Endodermal cell (in vitro differentiated cells): Measurements from ENCODE around the gene TACC2. TPM values are rescaled to one million over a fixed set of nuclear protein-coding genes. Genes with fewer than 3 reads are reported as not detected.

Source experiments
- DNase-seq: peaks from one replicate; pipeline ENCODE4 v3.0.0-alpha.2; 2017
- H3K27ac ChIP-seq: 2 replicates; pipeline ENCODE4 v1.5.1; 2013; ENCODE audit warnings: mild to moderate bottlenecking, low read depth, low read length, moderate library complexity
- H3K27me3 ChIP-seq: 2 replicates; pipeline ENCODE4 v1.6.1; 2013; ENCODE audit warnings: mild to moderate bottlenecking, low read length, moderate library complexity; ENCODE audit not compliant: insufficient read depth, control insufficient read depth, poor library complexity, severe bottlenecking
- H3K36me3 ChIP-seq: 2 replicates; pipeline ENCODE4 v1.7.0; 2013; ENCODE audit warnings: mild to moderate bottlenecking, low read length, moderate library complexity; ENCODE audit not compliant: control insufficient read depth, insufficient read depth
- H3K4me1 ChIP-seq: one replicate; pipeline ENCODE4 v1.7.0; 2013; ENCODE audit warnings: low read length; ENCODE audit not compliant: control insufficient read depth, insufficient read depth
- H3K4me3 ChIP-seq: 2 replicates; pipeline ENCODE4 v1.5.1; 2013; ENCODE audit warnings: mild to moderate bottlenecking, low read length, moderate library complexity
- H3K9ac ChIP-seq: 2 replicates; pipeline ENCODE4 v1.6.1; 2013; ENCODE audit warnings: mild to moderate bottlenecking, low read length, moderate library complexity; ENCODE audit not compliant: poor library complexity, severe bottlenecking; ENCODE audit errors: extremely low read depth
- H3K9me3 ChIP-seq: 2 replicates; pipeline ENCODE4 v1.6.1; 2013; ENCODE audit warnings: mild to moderate bottlenecking, low read length, moderate library complexity; ENCODE audit not compliant: control insufficient read depth
- H3K27ac Mint-ChIP-seq: 2 replicates; pipeline ENCODE4 v1.8.0; 2020; ENCODE audit warnings: mixed read lengths
- H3K27me3 Mint-ChIP-seq: 2 replicates; pipeline ENCODE4 v1.8.0; 2021; ENCODE audit warnings: mild to moderate bottlenecking, mixed read lengths; ENCODE audit not compliant: insufficient read depth
- H3K36me3 Mint-ChIP-seq: 2 replicates; pipeline ENCODE4 v1.8.0; 2020; ENCODE audit warnings: low read depth, mixed read lengths
- H3K4me1 Mint-ChIP-seq: 2 replicates; pipeline ENCODE4 v1.8.0; 2020; ENCODE audit warnings: mixed read lengths
- H3K4me3 Mint-ChIP-seq: 2 replicates; pipeline ENCODE4 v1.8.0; 2020; ENCODE audit warnings: mild to moderate bottlenecking, moderate library complexity, mixed read lengths
- H3K9me3 Mint-ChIP-seq: 2 replicates; pipeline ENCODE4 v1.8.0; 2020; ENCODE audit warnings: mild to moderate bottlenecking, mixed read lengths
- WGBS, 2 experiments: methylation state at CpG; one replicate each; pipeline versions ENCODE4 v1.1.5 to v1.1.7; 2013; ENCODE audit warnings: missing lambda C conversion rate in 2 of 2, mixed read lengths in 1 of 2; ENCODE audit not compliant: insufficient coverage in 1 of 2, insufficient read length in 1 of 2; 5-methylcytosine and 5-hydroxymethylcytosine counted together
- total RNA-seq, 2 donors: library from RNA; stranded (reverse); fragmentation: NEBNext Ultra II Directional in 1 of 2; extraction: Animal tissue kit (Norgen Biotek cat#: 25700) in 1 of 2; gene quantifications; 2 replicates in 1 of 2; 3 replicates in 1 of 2; pipeline ENCODE4 v1.2.1, GENCODE V29; 2021
- TF ChIP-seq, protein P1 (sequence below): fragments of 200-600 bp; sonication (generic); conservative IDR thresholded peaks from 2 replicates; pipeline ENCODE4 v1.5.0; 2021; ENCODE audit warnings: antibody characterized with exemption, mild to moderate bottlenecking

TACC2 gene
- total RNA-seq, 2 donors from 2014 or later: 24.5 to 34.1 TPM

GRCh38 chr10:122124808-122125207 is 135.8 kb downstream of the TACC2 start:
- no peaks in the 10 kb centered on the region for H3K27me3 ChIP-seq
- no peaks in the 10 kb centered on the region for H3K36me3 ChIP-seq
- no peaks in the 10 kb centered on the region for H3K4me1 ChIP-seq
- H3K9me3 ChIP-seq: peaks cover 7% of the 10 kb centered on the region
- no peak overlapping the region for H3K27ac ChIP-seq
- Mint-ChIP-seq H3K4me1 (peaks cover 5% of the 10 kb centered on the region), H3K9me3 (no peaks in the 10 kb centered on the region), H3K27me3 (no peaks in the 10 kb centered on the region), H3K4me3 (no peak overlapping the region), H3K27ac (no peak overlapping the region), H3K36me3 (peaks cover 10% of the 10 kb centered on the region)
- TF ChIP-seq, protein P1, sequence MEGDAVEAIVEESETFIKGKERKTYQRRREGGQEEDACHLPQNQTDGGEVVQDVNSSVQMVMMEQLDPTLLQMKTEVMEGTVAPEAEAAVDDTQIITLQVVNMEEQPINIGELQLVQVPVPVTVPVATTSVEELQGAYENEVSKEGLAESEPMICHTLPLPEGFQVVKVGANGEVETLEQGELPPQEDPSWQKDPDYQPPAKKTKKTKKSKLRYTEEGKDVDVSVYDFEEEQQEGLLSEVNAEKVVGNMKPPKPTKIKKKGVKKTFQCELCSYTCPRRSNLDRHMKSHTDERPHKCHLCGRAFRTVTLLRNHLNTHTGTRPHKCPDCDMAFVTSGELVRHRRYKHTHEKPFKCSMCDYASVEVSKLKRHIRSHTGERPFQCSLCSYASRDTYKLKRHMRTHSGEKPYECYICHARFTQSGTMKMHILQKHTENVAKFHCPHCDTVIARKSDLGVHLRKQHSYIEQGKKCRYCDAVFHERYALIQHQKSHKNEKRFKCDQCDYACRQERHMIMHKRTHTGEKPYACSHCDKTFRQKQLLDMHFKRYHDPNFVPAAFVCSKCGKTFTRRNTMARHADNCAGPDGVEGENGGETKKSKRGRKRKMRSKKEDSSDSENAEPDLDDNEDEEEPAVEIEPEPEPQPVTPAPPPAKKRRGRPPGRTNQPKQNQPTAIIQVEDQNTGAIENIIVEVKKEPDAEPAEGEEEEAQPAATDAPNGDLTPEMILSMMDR: no peak
- no peak for DNase-seq
- H3K9ac ChIP-seq: no peak overlapping the region
- 65 to 71% methylated on average over 5 to 6 of the region's 7 CpGs for WGBS, 2 experiments
- no peak overlapping the region for H3K4me3 ChIP-seq

DNA sequence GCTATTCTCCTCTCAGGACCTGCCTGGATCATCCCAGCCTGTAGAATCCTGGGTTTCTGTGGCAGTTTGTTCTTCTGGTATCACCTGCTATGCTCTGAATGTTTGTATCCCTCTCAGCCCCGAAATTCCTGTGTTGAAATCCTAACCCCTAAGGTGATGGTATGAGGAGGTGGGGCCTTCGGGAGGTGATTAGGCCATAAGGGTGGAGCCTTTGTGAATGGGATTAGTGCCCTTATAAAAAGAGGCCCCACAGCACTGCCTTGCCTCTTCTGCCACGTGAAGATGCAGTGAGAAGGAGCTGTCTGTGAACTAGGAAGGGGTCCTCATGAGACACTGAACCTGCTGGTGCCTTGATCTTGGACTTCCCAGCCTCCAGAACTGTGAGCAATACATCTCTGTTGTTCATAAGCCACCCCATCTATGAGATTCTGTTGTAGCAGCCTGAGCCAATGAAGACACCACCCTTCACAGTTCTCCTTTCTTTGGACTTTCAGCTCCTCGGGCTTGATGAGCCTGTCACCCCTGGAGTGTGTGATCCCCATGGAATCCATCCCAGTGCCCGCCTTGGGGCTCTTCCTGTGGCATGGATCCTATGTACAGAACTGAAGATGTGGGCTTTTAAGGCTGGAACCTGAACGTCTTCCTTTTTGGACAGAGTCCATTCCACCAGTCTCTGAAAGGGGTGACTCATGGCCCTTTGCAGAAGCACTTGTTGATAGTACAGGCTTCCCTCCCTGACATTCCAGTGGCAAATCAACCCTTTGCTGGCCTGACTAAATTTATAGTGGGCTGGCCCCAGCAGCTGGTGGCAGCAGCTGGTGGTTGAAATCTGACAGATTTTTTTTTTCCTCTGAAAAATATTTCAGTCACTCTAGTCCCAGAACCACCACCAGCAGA is 138.0 kb downstream of the TACC2 start:
- H3K9me3 Mint-ChIP-seq: no peaks in the 10 kb centered on the region
- H3K4me3 Mint-ChIP-seq: no peak overlapping the region
- peak; percentile 74 for DNase-seq
- H3K36me3 Mint-ChIP-seq: peaks cover 10% of the 10 kb centered on the region
- no peaks in the 10 kb centered on the region for H3K27me3 ChIP-seq
- H3K4me1 Mint-ChIP-seq: peaks cover 6% of the 10 kb centered on the region
- no peaks in the 10 kb centered on the region for H3K4me1 ChIP-seq
- no peak overlapping the region for H3K9ac ChIP-seq
- H3K27ac ChIP-seq: no peak overlapping the region
- TF ChIP-seq, protein P1: no peak
- H3K27me3 Mint-ChIP-seq: no peaks in the 10 kb centered on the region
- H3K9me3 ChIP-seq: peaks cover 7% of the 10 kb centered on the region
- H3K27ac Mint-ChIP-seq: peak overlapping the region; percentile 35
- H3K36me3 ChIP-seq: no peaks in the 10 kb centered on the region
- H3K4me3 ChIP-seq: no peak overlapping the region
- WGBS, 2 experiments: 67 to 80% methylated on average over 5 to 6 of the region's 6 CpGs

- Histone ChIP-seq H3K4me1 (no peaks in the 10 kb centered on the region), H3K4me3 (no peak overlapping the region), H3K27ac (no peak overlapping the region), H3K9me3 (peaks cover 7% of the 10 kb centered on the region), H3K36me3 (no peaks in the 10 kb centered on the region), H3K27me3 (no peaks in the 10 kb centered on the region), H3K9ac (no peak overlapping the region)
- H3K36me3 Mint-ChIP-seq: peaks cover 11% of the 10 kb centered on the region
- no peaks in the 10 kb centered on the region for H3K9me3 Mint-ChIP-seq
- TF ChIP-seq, protein P1: no peak
- 83 to 95% methylated on average over 7 to 8 of the region's 8 CpGs for WGBS, 2 experiments
- peak; percentile 67 for DNase-seq
- H3K4me1 Mint-ChIP-seq: peaks cover 14% of the 10 kb centered on the region
- H3K27ac Mint-ChIP-seq: peak overlapping the region; percentile 7
- no peak overlapping the region for H3K4me3 Mint-ChIP-seq
- no peaks in the 10 kb centered on the region for H3K27me3 Mint-ChIP-seq
Observed at GRCh38 chr10:122127943-122128342, 139.0 kb downstream of the TACC2 start.
